NB4 (cell line): ENCODE results near the gene THAP10.
A peak's percentile ranks its signal among the peaks of the same experiment; 100 is the strongest.

ENCODE experiments used
- DNase-seq: peaks from one replicate; pipeline ENCODE4 v3.0.0; 2010; ENCODE audit warnings: low read depth
- H3K4me3 ChIP-seq: one replicate; pipeline ENCODE4 v1.5.1; 2011; ENCODE audit warnings: mild to moderate bottlenecking, low read depth, low read length, moderate library complexity
- MYC ChIP-seq: IDR thresholded peaks from 2 replicates; pipeline ENCODE4 v1.6.1; 2011; ENCODE audit warnings: low read depth, low read length
- POLR2A ChIP-seq: IDR thresholded peaks from 2 replicates; pipeline ENCODE4 v1.6.1; 2011; ENCODE audit warnings: mild to moderate bottlenecking; ENCODE audit not compliant: insufficient read length; ENCODE audit errors: extremely low read depth
- TF ChIP-seq, protein P1 (sequence below): IDR thresholded peaks from one replicate; pipeline ENCODE4 v1.5.1; 2012; ENCODE audit warnings: low read depth, low read length
- TF ChIP-seq, protein P2 (sequence below): IDR thresholded peaks from 2 replicates; pipeline ENCODE4 v1.6.1; 2011; ENCODE audit warnings: low read depth, low read length

THAP10 gene

GRCh38 chr15:70892002-70892911, at the start of gene THAP10, which contains the start of gene LRRC49:
Gene THAP10, minus strand, starts transcription at chr15:70892433. Its CDS starts 161 bp downstream, at chr15:70892272.
Gene LRRC49, plus strand, starts transcription at chr15:70892826. Its CDS starts 69 bp downstream, at chr15:70892895.
- H3K4me3 ChIP-seq, result peak within 1 kb of the TSS; percentile 84
- peak; percentile 90 for DNase-seq
- TF ChIP-seq MYC (no peak), POLR2A (no peak)
- TF ChIP-seq, protein P1, sequence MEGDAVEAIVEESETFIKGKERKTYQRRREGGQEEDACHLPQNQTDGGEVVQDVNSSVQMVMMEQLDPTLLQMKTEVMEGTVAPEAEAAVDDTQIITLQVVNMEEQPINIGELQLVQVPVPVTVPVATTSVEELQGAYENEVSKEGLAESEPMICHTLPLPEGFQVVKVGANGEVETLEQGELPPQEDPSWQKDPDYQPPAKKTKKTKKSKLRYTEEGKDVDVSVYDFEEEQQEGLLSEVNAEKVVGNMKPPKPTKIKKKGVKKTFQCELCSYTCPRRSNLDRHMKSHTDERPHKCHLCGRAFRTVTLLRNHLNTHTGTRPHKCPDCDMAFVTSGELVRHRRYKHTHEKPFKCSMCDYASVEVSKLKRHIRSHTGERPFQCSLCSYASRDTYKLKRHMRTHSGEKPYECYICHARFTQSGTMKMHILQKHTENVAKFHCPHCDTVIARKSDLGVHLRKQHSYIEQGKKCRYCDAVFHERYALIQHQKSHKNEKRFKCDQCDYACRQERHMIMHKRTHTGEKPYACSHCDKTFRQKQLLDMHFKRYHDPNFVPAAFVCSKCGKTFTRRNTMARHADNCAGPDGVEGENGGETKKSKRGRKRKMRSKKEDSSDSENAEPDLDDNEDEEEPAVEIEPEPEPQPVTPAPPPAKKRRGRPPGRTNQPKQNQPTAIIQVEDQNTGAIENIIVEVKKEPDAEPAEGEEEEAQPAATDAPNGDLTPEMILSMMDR, result no peak
- TF ChIP-seq, protein P2, sequence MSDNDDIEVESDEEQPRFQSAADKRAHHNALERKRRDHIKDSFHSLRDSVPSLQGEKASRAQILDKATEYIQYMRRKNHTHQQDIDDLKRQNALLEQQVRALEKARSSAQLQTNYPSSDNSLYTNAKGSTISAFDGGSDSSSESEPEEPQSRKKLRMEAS, result no peak

DNA sequence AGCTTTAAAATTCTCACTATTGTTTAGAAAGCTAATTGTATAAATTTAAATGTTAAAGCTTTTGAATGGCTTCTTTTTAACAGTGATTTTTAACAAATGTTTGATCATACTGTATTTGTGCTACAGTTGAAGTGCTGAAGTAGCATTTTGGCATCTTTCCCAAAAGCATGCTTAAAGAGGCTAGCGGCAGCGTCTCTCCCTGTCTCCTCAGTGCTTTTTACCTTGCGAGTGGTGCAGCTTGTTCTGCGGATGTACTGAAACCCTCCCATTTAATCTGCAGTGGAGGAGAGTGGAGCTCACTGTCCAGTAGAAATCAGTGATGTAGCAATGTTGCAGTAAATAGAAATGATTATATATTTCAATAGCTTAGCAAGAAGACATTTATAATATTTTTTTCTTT, 44.1 kb upstream of the THAP10 start:
- no peak for DNase-seq
- no peak overlapping the region for H3K4me3 ChIP-seq
- TF ChIP-seq, protein P2, result no peak
- TF ChIP-seq, protein P1, result no peak
- no peak for TF ChIP-seq POLR2A
- no peak for TF ChIP-seq MYC

DNA sequence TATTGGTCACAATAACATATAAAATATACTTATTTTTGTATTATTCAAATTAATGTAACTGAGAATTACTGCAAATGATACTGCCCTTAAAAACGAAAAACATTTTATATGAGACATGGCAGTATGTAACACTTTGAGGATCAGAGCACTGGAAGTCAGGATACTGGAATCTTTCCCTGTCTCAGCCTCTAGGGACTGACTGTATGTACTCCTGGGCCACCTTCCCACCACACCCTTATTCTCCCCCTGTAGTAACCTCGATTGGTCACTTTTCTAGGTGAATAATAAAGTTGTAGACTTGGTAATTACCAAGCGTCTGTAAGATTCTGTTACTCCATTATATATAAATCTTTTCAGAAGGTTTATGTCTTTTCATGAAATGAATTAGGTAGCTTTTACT, 43.4 kb upstream of the THAP10 start:
- no peak for DNase-seq
- H3K4me3 ChIP-seq, result no peak overlapping the region
- TF ChIP-seq, protein P2, result no peak
- TF ChIP-seq POLR2A, result no peak
- no peak for TF ChIP-seq MYC
- TF ChIP-seq, protein P1, result no peak

DNA sequence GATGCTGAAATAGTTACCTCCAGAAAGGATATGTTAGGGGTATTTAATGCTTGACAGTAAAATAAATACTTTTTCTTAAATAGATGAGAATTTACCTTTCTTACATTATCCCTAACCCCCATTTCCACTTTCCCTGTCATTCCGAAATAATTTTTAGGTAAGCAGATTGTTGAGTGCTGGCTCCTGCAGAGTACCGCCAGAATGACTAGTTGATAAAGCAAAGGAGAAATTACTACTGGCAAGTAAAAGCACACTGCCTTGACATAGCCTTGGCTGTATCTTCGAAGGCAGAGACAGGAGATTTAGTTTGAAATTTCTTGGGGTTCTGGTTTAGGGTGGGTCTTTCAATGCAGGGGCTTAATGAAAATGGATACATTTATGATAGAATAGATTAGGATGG, 41.2 kb upstream of the THAP10 start:
- no peak for DNase-seq
- TF ChIP-seq MYC (no peak), POLR2A (no peak)
- TF ChIP-seq, protein P2, result no peak
- TF ChIP-seq, protein P1, result no peak
- H3K4me3 ChIP-seq, result no peak overlapping the region

DNA sequence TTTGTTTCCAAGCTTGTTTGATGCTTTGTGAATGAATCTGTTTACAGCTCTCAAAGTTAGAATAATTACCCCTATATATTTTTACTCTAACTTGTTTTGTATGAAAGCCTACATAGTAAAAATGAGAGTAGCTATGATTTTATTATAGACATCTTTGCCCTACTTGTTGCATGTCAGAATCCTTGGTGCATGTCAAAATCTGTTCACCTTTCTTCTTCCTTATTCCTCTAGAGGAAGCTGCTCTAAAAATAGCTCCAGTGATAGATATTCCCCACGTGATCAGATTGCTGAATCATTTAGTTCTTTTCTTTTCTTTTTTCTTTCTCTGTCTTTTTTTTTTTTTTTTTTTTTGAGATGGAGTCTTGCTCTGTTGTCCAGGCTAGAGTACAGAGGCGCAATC, 40.2 kb upstream of the THAP10 start:
- TF ChIP-seq MYC (no peak), POLR2A (no peak)
- TF ChIP-seq, protein P1, result no peak
- TF ChIP-seq, protein P2, result no peak
- H3K4me3 ChIP-seq, result no peak overlapping the region
- DNase-seq, result no peak
